GM12801 (cell line): ENCODE data around the gene FABP1.

Source experiments
- TF ChIP-seq, protein P1 (sequence below): IDR thresholded peaks from one replicate; pipeline ENCODE4 v1.5.1; 2011; ENCODE audit warnings: control low read depth; ENCODE audit not compliant: insufficient read length; ENCODE audit errors: extremely low read depth

The FABP1 gene

GRCh38 chr2:88127638-88127887 is 299 bp downstream of the FABP1 start:
- TF ChIP-seq, protein P1, sequence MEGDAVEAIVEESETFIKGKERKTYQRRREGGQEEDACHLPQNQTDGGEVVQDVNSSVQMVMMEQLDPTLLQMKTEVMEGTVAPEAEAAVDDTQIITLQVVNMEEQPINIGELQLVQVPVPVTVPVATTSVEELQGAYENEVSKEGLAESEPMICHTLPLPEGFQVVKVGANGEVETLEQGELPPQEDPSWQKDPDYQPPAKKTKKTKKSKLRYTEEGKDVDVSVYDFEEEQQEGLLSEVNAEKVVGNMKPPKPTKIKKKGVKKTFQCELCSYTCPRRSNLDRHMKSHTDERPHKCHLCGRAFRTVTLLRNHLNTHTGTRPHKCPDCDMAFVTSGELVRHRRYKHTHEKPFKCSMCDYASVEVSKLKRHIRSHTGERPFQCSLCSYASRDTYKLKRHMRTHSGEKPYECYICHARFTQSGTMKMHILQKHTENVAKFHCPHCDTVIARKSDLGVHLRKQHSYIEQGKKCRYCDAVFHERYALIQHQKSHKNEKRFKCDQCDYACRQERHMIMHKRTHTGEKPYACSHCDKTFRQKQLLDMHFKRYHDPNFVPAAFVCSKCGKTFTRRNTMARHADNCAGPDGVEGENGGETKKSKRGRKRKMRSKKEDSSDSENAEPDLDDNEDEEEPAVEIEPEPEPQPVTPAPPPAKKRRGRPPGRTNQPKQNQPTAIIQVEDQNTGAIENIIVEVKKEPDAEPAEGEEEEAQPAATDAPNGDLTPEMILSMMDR, result no peak

GRCh38 chr2:88126772-88127637 is 857 bp downstream of the FABP1 start:
- TF ChIP-seq, protein P1, result no peak

DNA sequence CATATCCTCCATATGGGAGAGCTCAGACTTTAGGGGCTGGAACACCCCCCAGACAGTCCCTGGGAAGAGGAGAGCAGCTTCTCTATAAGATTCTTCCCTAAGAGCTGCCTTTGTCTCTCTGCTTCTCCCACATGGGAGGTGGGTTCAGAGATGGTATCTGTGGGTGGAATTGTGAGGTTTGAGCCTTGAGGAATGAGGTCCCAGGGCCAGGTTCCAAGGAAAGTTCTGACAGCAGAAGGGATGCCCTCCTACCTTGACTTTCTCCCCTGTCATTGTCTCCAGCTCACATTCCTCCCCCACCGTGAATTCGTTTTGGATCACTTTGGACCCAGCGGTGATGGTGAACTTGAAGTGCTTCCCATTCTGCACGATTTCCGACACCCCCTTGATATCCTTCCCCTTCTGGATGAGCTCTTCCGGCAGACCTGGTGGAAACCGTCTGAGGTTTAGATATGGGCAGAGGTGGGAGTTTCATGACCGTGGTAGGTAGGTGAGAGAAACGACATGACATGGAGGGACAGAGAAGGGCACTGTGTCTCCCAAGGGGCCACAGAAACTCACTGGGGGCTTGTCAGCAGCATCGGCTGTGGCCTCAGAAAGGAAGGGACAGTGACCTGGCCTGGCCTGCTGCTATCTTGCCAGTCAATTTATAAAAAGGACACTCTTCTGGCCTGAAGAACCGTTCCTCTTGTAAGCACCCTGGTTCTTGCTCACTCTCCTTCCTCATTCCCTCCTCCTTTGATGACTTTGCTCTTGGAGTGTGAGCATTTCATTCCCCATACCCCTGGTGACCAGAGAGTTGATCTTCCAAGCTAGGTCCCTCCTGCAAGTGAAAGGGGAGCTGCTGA is 1.7 kb downstream of the FABP1 start:
- TF ChIP-seq, protein P1, result no peak

DNA sequence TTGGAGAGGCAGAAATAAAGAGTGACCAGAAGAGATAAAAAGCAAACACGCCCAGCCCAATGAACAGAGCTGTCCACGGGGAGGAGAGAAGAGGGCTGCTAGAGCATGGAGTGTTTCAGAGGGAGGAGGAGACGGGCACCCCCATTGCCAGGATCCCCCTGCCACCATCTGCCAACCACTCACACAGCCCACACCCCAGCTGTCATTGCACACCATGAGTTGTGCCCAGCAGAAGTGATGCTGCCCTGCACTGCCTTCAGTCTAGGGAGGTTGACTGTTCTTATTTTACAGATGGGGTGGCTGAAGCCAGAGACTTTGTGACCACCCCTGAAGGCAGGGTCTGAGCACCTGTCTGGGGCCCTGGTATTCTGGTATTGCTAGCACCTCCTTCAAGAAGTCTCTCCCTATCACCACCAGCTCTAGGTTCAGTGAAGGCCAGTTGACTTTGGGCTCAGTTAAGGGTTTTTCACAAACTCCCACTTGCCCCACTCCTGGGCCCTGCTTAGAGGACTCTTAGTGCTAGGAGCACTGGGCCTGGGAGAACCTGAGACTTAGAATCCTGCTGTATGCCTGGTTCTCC is 2.4 kb downstream of the FABP1 start:
- TF ChIP-seq, protein P1, result no peak

DNA sequence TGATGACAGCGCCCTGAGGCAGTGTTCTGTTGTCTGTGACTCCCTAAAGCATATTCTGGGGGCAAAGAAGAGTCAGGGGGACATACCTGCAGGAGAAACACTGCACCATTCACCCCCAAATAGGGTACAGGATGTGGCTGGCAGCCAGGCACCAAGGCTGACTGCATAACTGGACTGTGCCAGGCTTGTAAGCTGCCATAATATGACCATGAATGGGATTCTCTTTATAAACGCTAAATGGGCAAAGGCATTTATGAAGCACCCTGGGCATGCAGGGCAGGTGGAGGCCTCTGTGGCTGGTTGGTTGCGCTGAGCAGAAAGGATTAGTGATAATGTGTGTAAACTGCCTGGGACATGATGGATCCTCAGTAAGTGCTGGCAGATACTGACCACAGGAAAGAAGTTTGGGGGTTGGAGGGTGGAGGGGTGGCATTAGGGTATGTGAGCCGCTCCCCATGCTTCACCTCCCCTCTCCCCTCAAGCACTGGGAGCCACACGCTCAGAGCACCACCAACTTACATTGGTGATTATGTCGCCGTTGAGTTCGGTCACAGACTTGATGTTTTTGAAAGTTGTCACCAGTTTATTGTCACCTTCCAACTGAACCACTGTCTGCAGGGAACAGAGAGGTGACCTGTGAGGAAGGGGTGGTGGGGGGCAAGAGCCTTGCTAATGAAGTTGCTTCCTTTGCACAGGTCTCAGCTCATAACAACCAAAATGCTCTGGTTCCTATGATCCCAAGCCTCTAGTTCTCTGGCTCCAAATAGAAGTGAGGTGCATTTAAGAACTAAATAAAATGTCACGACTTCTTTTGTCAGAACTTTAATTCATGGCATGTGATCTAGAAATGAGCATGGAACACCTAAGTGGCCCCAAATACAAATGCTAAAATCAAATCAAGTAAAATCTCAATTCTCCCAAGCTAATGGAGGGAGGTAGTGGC is 3.6 kb downstream of the FABP1 start:
- TF ChIP-seq, protein P1, result no peak

GRCh38 chr2:88123164-88123974 is 4.5 kb downstream of the FABP1 start:
- TF ChIP-seq, protein P1, result no peak
